HG02973 (cell line): ENCODE measurements around the gene EDA.

Experiments used
- ATAC-seq: cut with Tn5 transposase; IDR thresholded peaks from one replicate; pipeline ENCODE4 v1.9.1; 2021; ENCODE audit warnings: moderate library complexity; ENCODE audit not compliant: unreplicated experiment

Gene EDA

GRCh38 chrX:69615779-69616456, at the start of gene EDA:
TSS of gene EDA (plus strand) at chrX:69616113.
- peak; percentile 89 for ATAC-seq

GRCh38 chrX:69568828-69569227, 47.1 kb upstream of the EDA start:
- ATAC-seq, result no peak

- no peak for ATAC-seq
These were observed 18.5 kb upstream of the EDA start for GRCh38 chrX:69597399-69597798.

DNA sequence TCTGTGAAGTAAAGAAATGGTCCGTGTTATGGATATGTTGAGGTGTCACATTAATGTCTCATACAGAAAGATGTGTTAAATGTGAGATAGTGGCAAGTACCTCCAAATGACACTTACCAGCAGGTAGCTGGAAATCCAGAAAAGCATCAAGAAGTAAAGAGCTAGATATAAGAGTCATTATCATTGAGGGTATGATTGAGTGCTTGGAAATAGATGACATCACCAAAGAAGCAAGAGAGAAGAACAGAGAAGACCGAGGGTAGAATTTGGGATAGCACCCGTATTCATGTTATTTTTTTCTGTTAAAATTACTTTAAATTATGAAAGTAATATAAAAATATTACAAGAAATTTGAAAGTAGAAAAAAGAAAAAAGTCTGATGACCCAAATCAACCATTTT, 15.7 kb upstream of the EDA start:
- ATAC-seq, result no peak

DNA sequence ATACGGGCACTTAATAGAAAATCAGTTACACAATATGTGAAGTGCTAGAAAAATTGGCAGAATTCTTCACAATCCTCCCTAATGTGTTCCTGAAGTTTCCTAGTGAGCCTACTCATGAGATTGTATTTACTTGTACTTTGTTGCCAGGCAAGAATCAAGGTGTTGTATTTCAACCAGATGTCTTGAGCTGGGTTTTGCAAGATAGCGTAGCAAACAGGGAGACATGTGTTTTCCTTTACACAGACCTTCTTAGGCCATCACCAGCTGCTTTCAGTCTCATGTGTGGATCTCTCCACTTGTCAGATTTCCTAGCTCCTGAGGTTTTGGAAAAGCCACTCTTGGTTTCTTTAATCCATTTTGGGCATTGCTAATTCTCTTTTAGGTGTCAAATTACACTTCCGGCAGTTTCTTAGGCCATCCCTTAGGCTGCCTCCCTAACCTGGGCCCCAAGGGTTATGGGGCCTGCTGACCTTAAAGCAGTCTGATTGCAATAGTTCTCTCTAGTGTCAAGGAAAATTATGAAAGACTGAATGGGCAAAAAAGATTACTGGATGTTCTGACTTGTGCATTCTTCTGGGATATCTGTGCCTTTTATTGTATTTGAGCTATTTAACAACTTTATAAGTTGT, 12.2 kb upstream of the EDA start:
- no peak for ATAC-seq

DNA sequence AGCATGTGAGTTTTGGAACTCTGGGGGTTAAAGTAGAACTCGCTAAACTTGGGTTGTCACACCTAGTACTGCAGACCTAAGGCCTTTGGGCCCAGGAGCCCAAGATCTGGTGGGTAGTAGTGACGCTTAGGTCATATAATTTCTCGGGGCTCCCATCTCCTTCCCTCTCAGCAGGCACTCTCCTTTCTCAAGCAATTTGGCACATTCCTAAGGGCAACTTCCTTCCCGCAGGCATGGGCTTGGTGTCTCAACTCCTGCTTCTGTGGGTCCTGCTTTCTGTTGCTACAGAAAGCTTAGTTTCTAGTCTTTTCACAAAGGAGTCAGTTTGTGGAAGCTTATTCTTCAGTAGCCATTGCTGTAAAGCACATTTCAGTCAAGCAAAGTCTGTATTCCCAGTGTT, 10.4 kb upstream of the EDA start:
- ATAC-seq, result no peak

GRCh38 chrX:69607616-69608015, 8.3 kb upstream of the EDA start:
- no peak for ATAC-seq

DNA sequence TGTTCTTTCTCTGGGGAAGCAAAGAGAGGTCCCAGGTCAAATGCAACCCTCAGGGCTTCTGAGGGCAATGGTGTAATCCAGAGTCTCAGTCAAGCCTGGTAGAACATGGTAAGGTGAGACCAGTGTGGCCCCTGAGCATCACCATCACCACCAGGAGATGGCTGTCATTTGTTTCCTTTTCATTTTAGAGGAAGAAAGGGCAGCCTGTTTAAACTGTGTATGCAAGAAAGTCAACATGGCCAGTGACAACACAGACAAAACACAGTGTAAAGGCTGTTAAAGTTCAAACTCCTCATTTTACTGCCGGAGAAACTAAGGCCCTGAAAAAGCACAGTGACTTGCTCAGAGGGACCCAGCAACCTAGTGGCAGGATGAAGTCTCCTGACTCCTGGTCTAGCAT, 2.0 kb upstream of the EDA start:
- no peak for ATAC-seq

DNA sequence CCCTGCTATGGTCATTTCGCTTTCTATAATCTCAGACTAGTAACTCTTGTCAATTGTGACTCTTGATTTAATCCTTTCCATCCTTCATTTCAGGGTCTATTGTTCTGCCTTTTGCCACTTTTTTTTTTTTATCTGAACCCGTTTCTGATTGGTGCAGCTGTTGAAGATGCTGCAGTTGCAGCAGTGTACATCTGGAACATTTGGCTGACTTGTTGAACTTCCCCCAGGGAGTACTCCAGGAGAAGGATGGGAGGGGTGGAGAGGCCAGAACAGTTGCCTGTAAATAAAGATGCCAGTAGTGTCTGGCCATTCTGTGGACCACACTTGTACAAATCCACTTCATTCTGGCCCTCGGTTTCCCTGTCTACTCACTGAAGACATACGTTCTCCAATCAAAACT, 1.0 kb upstream of the EDA start:
- ATAC-seq, result no peak

- no peak for ATAC-seq
These were observed 571 bp upstream of the EDA start for GRCh38 chrX:69615342-69615741.

- ATAC-seq, result no peak
These were observed 717 bp downstream of the EDA start for GRCh38 chrX:69616457-69617203.

DNA sequence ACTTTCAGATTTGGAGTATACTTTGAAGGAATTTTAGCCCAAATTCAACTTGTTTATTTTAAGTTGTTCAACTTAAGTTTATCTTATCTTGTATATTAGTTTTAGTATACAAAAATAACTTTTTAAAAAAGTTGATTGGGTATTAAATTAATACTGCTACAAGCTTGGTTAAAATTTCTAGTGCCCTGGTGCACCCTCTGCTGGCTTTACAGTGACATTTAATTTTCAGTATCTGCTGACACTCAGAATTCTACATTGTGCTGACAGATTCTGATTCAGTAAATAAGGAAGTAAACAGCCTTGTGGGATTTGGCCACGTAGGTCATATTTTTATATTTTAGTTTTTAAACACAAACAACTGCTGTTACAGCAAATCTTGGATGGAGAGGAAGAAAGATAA, 2.9 kb downstream of the EDA start:
- no peak for ATAC-seq

GRCh38 chrX:69626129-69626528, 10.2 kb downstream of the EDA start:
- ATAC-seq, result no peak

DNA sequence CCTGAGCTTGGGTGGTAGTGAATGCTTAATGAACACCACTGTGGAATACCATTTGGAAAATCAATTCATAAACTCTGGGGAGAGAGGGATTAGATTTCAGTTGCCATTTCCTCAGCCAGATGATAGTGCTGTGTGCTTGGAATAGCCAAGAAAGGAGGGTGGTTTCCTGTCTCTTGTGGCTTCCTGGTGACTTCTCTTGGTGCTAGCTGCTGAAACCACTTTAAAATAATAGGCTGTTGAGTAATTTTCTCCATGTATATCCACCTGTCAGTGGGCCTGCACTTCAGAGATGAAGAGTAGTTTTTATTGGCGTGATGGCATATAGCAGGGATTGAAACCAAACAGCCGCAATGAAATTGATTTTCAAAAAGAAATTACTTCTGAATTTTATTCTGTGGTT, 11.8 kb downstream of the EDA start:
- ATAC-seq, result no peak

DNA sequence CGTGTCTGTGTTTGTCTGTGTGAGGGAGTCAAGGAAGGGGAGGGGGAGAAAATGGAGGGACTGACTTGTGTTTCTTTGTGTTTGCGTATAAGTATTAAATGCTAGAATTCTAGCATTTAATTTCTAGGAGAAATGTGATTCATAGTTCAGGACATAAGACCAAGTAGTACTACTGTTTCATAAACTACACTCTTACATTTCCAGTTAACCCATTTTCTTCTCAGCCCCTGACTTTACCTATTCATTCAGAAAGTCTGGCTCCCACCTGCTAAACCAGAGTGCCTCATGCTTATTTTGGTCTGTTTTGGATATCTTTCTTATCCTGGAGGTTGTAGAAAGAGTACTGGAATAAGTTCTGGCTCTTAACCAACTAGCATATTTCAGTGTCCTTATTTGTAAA, 14.2 kb downstream of the EDA start:
- no peak for ATAC-seq

DNA sequence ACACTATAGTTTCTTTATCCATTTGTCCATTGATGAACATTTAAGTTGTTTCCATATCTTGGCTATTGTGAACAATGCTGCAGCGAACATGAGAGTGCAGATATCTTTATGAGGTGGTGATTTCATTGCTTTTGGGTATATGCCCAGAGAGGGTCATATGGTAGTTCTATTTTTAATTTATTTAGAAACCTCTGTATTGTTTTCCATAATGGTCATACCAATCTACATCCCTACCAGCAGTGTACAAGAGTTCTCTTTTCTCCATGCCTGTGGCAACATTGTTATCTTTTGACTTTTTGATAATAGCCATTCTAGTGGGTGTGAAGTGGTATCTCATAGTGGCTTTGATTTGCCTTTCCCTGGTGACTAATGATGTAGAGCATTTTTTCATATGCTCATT, 48.8 kb downstream of the EDA start:
- no peak for ATAC-seq

DNA sequence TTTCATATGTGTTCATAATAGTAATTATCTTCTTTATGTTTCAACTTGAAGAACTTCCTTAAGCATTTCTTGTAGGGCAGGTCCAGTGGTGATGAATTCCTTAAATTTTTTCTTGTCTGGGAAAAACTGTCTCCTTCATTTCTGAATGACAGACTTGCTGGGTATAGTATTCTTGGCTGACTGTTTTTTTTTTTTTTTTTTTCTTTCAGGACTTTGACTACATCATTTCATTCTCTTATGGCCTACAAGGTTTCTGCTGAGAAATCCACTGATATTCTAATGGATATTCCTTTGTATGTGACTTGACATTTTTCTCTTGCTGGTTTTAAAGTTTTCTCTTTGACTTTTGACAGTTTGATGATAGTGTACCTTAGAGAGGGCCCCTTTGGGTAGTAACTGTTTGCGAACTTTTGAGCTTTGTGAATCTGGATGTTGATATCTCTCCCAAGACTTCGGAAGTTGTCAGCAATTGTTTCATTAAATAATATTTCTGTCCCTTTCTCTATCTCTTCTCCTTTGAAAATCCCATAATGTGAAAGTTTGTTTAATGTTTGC, 54.2 kb downstream of the EDA start:
- ATAC-seq, result no peak

DNA sequence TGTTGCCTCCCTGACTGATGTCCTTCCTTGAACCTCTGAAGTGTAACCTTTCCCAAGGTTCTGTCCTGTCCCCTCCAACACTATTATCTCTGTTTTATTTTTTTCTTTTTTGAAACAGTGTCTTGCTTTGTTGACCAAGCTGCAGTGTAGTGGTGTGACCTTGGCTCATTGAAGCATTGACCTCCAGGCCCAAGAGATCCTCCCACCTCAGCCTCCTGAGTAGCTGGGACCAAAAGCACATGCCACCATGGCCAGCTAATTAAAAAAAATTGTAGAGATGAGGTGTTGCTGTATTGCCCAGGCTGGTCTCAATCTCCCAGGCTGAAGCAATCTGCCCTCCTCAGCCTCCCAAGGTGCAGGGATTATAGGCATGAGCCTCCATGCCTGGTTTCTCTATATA, 59.0 kb downstream of the EDA start:
- no peak for ATAC-seq

DNA sequence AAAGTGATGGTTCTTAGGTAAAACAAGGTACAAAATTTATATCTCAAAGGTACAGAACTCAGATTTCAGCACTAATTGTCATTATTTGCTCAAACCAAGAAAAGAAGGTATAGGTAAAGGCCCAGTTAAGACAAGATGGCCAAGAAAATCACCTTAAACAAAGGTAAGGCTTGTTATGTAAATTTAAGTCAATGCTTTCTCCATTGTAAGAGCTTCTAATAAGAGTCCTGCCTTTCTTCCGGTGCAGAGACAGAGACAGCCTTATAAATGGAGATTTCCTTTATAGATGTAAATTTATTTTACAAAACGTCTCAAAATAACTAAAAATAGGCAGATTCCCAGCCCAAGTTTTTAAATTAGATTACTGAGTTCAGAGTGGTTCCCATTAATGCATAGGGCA, 89.9 kb downstream of the EDA start:
- ATAC-seq, result no peak

DNA sequence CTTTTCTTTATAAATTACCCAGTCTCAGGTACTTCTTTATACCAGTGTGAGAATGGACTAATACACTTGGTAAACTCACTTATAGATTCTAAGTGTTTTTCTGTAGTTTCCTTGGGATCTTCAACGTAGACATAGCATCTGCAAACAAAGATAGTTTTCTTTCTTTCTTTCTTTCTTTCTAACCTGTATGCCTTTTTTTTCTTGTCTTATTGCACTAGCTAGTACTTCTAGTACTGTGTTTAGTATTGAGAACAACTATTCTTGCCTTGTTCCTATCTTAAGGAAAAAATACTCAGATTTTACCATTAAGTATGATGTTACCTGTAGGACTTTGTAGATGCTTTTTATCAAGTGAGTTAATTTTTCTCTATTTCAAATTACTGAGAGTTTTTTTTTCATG, 102.2 kb downstream of the EDA start:
- no peak for ATAC-seq

GRCh38 chrX:69724307-69724706, 108.4 kb downstream of the EDA start:
- no peak for ATAC-seq

DNA sequence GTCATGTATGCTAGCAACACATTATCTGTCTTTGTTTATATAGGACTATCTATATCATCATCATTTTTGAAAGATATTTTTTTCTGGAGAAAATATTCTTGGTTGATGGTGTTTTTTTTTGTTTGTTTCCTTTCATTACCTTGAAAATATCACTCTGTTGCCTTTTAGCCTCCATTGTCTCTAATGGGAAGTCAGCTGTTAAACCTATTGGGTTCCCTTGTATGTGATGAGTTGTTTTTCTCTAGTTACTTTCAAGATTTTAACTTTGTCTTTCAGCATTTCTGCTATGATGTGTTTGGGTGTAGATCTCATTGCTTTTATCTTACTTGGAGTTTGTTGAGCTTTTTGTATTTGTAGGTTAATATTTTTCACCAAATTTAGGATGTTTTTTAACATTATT, 124.4 kb downstream of the EDA start:
- no peak for ATAC-seq
